ENCODE data around the gene CEP112. TPM values are rescaled to one million over a fixed set of nuclear protein-coding genes. Genes with fewer than 3 reads are reported as not detected.

Gene CEP112
- total and polyA plus RNA-seq, 2 of the 4 experiments (the other 2 are of a cell fraction): 2.5 to 5.6 TPM

DNA sequence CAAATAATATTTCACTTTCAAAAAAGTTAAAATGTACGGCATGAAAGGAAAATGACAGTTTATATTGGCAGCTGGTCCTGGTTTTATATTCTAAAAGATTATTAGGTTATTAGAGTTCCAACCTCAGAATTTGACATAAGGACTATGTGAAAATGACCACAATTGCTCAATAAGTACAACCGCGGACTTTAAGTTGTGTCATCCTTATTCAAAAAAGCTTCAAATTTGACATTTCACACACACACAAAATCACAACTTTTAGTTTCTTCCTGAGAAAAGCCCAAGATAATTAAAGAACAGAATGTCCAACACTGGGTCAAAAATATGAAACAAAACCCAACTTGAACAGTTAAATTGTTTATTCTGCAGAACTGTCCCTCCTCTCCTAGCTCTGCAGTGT, 497.3 kb downstream of the CEP112 start:
- no peak overlapping the region for H3K56ac ChIP-seq (ENCODE audit: extremely low read depth, insufficient read depth, low read length)
- no peak overlapping the region for H2BK20ac ChIP-seq (ENCODE audit: low read depth, low read length)
- H3K27me3 ChIP-seq (ENCODE audit: control insufficient read depth, insufficient read depth, low read length): no peaks in the 10 kb centered on the region
- no peak overlapping the region for H3K4me3 ChIP-seq (ENCODE audit: insufficient read depth, low read depth, low read length)
- H2BK5ac ChIP-seq (ENCODE audit: low read depth, low read length, poor library complexity, severe bottlenecking): no peak overlapping the region
- H4K91ac ChIP-seq (ENCODE audit: insufficient read depth, low read depth, low read length): no peak overlapping the region
- BruUV-seq (replicated peaks): no TSS peak
- H4K20me1 ChIP-seq (ENCODE audit: insufficient read depth, low read length): no peaks in the 10 kb centered on the region
- H3K9me3 ChIP-seq (ENCODE audit: control insufficient read depth, insufficient read depth, low read length): no peaks in the 10 kb centered on the region
- intact Hi-C loops (cut with micrococcal nuclease) (no loop called here), dilution Hi-C loops (cut with HindIII; ENCODE audit: low sequenced_read_pairs, unreplicated experiment) (no loop called here), in situ Hi-C loops (cut with MboI; ENCODE audit: low sequenced_read_pairs) (no loop called here)
- 0 out of 2 replicates have a peak, but pooled peaks cover 4% of the 10 kb centered on the region for H3K9me1 ChIP-seq (ENCODE audit: insufficient read depth, low read length)
- no peak overlapping the region for H3K14ac ChIP-seq (replicated peaks; ENCODE audit: low read depth, low read length)
- peaks cover 5% of the 10 kb centered on the region for H3K4me1 ChIP-seq (ENCODE audit: control insufficient read depth, insufficient read depth, low read length)
- H2AFZ ChIP-seq (replicated peaks; ENCODE audit: low read length, poor library complexity): no peak overlapping the region
- no peak overlapping the region for H2BK120ac ChIP-seq (ENCODE audit: low read depth, low read length)
- no peaks in the 10 kb centered on the region for H3K36me3 ChIP-seq (ENCODE audit: control insufficient read depth, insufficient read depth, low read length)
- POLR2A ChIA-PET (ENCODE audit: unreplicated experiment): no interaction called here
- no peak overlapping the region for H2AK9ac ChIP-seq (replicated peaks; ENCODE audit: low read depth, low read length, poor library complexity)
- no peak for DNase-seq
- ATAC-seq (ENCODE audit: low read depth): no peak
- H3K9ac ChIP-seq (ENCODE audit: low read depth, low read length): no peak overlapping the region
- no peak overlapping the region for H2BK15ac ChIP-seq (ENCODE audit: low read depth, low read length)
- WGBS, 2 experiments (ENCODE audit: extremely low coverage in 2 of 2, insufficient read length in 1 of 2): no CpG with 5 or more reads among the region's 3 CpGs
- no peak overlapping the region for H4K5ac ChIP-seq (ENCODE audit: low read depth, low read length)
- no peak overlapping the region for H2AK5ac ChIP-seq (ENCODE audit: low read depth, low read length)
- H3K18ac ChIP-seq (ENCODE audit: low read depth, low read length): no peak overlapping the region
- CTCF ChIA-PET: no interaction called here
- no peaks in the 10 kb centered on the region for H3K79me1 ChIP-seq (ENCODE audit: low read depth in 1 of 2, low read length in 2 of 2)
- H3K23ac ChIP-seq (ENCODE audit: low read depth, low read length): no peak overlapping the region
- no peak overlapping the region for H3K4ac ChIP-seq (ENCODE audit: low read depth, low read length)
- no peak overlapping the region for H4K8ac ChIP-seq (ENCODE audit: low read depth in 2 of 2, low read length in 2 of 2)
- TF ChIP-seq CEBPB (IDR thresholded peaks at IDR 0.05; ENCODE audit: low read depth, low read length) (no peak), RAD21 (IDR thresholded peaks at IDR 0.05; ENCODE audit: low read length) (no peak), SMC3 (IDR thresholded peaks at IDR 0.05; ENCODE audit: low read depth, low read length) (no peak), RCOR1 (IDR thresholded peaks at IDR 0.05; ENCODE audit: insufficient replicate concordance, low read length) (no peak), FOS (IDR thresholded peaks at IDR 0.05; ENCODE audit: low read depth, low read length) (no peak), POLR2A (IDR thresholded peaks at IDR 0.05; ENCODE audit: low read depth, low read length) (no peak), MXI1 (IDR thresholded peaks at IDR 0.05; ENCODE audit: borderline replicate concordance, low read depth, low read length) (no peak), BHLHE40 (IDR thresholded peaks at IDR 0.05; ENCODE audit: low read depth, low read length) (no peak), MAZ (IDR thresholded peaks at IDR 0.05; ENCODE audit: borderline replicate concordance, low read depth, low read length) (no peak), NFE2L2 (IDR thresholded peaks at IDR 0.05; ENCODE audit: low read depth, low read length) (no peak), CHD1 (IDR thresholded peaks at IDR 0.05; ENCODE audit: low read depth, low read length) (no peak), RFX5 (IDR thresholded peaks at IDR 0.05; ENCODE audit: low read depth, low read length) (no peak), MAFK (IDR thresholded peaks at IDR 0.05; ENCODE audit: low read depth, low read length) (no peak)
- TF ChIP-seq, protein P1, sequence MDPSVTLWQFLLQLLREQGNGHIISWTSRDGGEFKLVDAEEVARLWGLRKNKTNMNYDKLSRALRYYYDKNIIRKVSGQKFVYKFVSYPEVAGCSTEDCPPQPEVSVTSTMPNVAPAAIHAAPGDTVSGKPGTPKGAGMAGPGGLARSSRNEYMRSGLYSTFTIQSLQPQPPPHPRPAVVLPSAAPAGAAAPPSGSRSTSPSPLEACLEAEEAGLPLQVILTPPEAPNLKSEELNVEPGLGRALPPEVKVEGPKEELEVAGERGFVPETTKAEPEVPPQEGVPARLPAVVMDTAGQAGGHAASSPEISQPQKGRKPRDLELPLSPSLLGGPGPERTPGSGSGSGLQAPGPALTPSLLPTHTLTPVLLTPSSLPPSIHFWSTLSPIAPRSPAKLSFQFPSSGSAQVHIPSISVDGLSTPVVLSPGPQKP (IDR thresholded peaks at IDR 0.05; ENCODE audit: borderline replicate concordance, low read depth, low read length): no peak
- TF ChIP-seq, protein P2, sequence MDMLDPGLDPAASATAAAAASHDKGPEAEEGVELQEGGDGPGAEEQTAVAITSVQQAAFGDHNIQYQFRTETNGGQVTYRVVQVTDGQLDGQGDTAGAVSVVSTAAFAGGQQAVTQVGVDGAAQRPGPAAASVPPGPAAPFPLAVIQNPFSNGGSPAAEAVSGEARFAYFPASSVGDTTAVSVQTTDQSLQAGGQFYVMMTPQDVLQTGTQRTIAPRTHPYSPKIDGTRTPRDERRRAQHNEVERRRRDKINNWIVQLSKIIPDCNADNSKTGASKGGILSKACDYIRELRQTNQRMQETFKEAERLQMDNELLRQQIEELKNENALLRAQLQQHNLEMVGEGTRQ (IDR thresholded peaks at IDR 0.05; ENCODE audit: low read depth, low read length): no peak
- TF ChIP-seq, protein P3, sequence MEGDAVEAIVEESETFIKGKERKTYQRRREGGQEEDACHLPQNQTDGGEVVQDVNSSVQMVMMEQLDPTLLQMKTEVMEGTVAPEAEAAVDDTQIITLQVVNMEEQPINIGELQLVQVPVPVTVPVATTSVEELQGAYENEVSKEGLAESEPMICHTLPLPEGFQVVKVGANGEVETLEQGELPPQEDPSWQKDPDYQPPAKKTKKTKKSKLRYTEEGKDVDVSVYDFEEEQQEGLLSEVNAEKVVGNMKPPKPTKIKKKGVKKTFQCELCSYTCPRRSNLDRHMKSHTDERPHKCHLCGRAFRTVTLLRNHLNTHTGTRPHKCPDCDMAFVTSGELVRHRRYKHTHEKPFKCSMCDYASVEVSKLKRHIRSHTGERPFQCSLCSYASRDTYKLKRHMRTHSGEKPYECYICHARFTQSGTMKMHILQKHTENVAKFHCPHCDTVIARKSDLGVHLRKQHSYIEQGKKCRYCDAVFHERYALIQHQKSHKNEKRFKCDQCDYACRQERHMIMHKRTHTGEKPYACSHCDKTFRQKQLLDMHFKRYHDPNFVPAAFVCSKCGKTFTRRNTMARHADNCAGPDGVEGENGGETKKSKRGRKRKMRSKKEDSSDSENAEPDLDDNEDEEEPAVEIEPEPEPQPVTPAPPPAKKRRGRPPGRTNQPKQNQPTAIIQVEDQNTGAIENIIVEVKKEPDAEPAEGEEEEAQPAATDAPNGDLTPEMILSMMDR (conservative IDR thresholded peaks at IDR 0.05; ENCODE audit: low read depth, low read length): no peak
- H3K27ac ChIP-seq (ENCODE audit: insufficient read depth, low read length): no peak overlapping the region
- no peak overlapping the region for H3K4me2 ChIP-seq (ENCODE audit: low read depth, low read length)

All from IMR-90 (cell line).